Large intestine (tissue), 1 donor: ENCODE results near the gene TBC1D14. TPM values are rescaled to one million over a fixed set of nuclear protein-coding genes. Genes with fewer than 3 reads are reported as not detected.

Experiments used
- polyA plus RNA-seq: library from polyadenylated mRNA; unstranded; fragments of 120-200 nt; gene quantifications from one replicate; pipeline ENCODE4 v1.2.1, GENCODE V29; 2013

Gene TBC1D14
- polyA plus RNA-seq, 1 donor: 48.9 TPM

Other genes with a start within 250 kb of the TBC1D14 start
- 5.0 TPM for gene S100P, start 215.9 kb upstream of the TBC1D14 start, polyA plus RNA-seq
- 64.1 TPM for gene MRFAP1L1, start 200.0 kb upstream of the TBC1D14 start, polyA plus RNA-seq
- 14.8 TPM for gene BLOC1S4, start 193.7 kb upstream of the TBC1D14 start, polyA plus RNA-seq
- gene KIAA0232, start 127.1 kb upstream of the TBC1D14 start, polyA plus RNA-seq: 23.5 TPM
- gene TADA2B, start 133.5 kb downstream of the TBC1D14 start, polyA plus RNA-seq: 18.6 TPM
- 31.3 TPM for gene GRPEL1, start 158.2 kb downstream of the TBC1D14 start, polyA plus RNA-seq